NCI-H2171 (cell line): ENCODE data around the gene AP2A2.
A peak's percentile ranks its signal among the peaks of the same experiment; 100 is the strongest.

ENCODE experiments used
- DNase-seq: peaks from one replicate; lab custom pipeline; 2025; lab: John Stamatoyannopoulos, UW

Gene AP2A2

DNA sequence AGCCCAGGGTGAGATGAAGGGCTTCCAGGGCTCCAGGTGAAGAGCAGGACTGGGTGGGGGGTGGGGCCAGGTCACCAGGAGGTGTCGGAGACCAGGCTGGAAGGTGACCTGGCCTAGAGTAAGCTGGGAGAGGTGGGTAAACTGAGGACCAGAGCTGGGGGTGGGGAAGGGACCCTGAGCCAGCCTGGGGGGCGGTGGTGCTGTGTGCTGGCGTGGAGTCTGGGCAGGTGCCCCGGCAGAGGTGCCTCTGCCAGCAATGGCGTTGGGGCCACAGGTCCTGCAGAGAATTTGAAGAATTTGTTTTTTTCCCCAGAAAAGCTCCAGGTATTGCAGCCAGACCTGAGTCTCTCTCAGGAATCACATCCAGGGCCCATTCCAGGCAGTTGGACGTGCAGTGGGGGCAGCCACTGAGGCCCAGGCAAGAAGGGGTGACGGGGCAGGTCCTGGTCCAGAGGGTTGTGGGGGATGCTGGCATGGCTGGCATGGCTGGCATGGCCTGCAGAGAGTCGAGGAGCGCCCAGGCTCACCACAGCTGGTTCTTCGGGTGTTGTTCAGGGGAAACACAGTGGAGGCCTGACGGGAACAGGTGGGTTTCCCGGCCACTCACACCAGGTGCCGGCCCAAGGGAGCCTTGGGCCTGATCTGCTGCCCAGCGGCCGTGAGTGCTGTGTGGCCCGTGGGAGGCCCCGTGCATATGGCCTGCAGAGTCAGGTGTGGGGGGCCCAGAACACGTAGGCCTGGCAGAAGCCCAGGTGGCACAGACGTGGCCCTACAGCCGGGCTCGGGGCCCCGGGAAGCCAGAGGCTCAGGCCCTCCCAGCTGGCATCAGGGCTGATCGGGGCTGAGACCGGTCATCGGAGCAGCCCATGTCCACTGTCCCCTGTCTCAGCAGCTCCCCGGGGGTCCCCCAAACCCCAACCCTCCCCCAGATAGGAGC is 117.2 kb downstream of the AP2A2 start:
- DNase-seq: no peak

DNA sequence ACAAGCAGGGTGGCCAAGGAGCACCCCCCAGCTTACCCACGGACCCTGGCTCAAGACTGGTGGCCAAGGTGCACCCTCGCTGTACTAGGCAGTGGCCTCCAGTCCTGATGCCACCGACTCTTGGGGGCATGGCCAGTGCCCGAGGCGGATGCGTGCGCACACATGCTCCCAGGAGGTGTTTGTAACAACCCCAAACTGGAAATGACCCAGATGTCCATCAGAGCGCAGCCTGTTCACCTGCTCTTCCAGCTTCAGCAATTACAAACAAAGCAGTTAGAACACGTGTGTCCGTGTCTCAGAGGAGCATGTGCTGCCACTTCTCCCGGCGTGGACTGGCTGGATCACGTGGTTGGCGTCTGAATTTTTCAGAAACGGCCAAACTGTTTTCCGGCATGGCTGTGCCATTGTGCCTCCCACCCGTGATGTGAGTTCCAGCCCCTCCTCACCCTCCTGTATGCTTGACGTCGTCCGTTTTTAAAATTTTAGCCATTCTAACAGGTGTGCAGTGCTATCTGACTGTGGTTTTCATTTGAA is 118.0 kb downstream of the AP2A2 start:
- DNase-seq: no peak

DNA sequence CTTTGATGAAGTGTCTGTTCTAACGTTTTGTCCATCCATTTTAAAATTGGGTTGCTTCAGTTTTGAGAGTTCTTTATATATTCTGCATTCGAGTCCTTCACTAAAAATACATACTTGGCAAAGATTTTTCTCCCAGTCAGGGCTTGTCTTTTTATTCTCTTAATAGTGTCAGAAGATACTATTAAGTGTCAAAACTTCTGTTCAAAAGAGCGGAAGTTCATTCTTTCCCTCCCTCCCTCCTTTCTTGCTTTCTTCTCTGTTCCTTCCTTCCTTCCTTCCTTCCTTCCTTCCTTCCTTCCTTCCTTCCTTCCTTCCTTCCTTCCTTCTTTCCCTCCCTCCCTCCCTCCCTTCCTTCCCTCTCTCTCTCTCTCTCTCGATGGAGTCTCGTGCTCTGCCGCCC is 118.5 kb downstream of the AP2A2 start:
- DNase-seq: no peak

DNA sequence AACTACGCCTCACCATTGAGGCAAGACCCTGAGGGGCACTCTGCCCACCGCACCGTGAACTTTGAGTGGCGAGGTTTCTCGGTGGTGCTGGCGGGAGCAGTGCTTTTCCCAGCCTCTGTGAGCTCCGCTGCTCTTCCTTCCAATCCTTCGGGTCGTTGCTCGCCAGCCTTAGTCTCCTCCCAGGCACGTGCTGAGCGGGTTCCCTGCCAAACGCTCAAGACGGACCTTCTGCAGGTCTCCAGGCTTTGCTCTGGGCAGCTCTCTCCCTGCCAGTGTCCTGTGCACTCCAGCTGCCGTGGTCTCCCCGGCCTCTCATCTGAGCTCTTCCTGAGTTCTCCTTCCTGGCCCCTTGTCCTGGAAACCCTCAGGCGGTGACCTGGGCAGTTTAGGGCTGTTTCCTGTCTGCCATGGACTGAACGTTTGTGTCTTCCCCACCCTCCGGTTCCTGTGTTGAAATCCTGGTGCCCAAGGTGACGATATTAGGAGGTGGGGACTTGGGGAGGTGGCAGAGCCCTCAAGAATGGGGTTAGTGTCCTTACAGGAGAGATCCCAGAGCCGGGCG is 122.0 kb downstream of the AP2A2 start:
- DNase-seq: no peak

DNA sequence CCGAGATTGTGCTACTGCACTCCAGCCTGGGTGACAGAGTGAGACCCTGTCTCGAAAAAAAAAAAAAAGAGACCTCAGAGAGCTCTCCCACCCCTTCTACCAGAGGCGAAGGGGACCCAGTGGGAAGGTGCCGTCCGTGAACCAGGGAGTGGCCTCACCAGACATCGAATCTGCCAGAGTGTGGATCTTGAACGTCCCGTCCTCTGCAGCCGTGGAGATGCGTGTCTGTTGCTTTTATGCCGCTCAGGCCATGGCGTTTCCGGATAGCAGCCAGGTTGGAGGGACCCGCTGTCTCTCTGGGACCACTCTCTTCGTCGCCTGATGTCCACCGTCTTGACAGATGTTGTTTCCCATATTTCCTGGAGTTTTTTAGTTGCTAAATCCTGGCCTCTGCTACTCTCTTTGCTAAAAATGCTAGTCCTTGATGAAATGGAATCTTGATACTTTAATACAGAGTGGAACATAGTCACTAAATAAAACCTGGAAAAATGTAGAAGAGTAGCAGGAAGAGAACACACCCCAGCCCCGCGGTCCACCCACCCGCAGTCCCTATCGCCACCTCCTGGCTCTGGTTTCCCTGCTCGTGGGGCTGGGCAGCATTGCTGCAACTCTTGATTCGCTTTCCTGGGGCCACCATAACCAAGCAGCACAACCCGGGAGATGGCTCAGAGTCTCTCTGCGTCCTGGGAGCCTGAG is 122.9 kb downstream of the AP2A2 start:
- no peak for DNase-seq

DNA sequence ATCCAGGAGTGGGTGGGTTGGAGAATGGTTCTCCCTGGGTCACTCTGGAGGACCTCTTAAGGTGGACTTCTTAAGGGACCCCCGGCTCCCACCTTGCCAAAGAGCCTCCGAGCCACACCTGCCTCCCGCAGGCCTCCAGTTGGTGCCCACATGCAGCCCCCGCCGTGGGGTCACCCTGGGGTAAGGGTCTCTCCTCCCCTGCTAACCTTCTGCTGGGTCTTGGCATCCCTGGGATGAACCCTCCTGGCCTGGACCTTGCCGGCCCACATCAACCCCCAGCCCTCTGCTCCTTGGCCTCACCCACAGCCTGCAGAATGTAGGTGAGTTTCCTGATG is 123.4 kb downstream of the AP2A2 start:
- no peak for DNase-seq

DNA sequence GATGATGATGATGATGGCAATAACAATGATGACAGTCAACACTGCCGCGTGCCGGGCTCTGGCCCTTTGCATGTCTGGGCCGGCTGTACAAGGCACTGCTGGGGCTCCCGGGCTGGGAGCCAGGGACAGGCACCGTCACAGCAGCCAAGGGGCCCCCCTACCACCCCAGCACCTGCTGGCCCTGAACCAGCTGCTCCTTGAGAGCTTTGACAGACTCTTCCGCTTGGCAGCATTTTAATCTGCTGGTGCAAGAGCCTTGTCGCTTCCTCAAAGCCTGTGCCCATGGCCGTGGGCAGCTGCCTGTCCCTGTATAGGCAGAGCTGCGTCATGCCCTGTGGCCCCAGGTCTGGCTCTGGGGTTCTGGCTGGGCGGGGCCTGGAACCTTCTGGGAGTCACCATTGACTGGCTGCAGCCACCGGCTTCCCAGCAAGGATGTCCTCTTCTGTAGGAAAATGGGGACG is 123.8 kb downstream of the AP2A2 start:
- DNase-seq: peak; percentile 45

DNA sequence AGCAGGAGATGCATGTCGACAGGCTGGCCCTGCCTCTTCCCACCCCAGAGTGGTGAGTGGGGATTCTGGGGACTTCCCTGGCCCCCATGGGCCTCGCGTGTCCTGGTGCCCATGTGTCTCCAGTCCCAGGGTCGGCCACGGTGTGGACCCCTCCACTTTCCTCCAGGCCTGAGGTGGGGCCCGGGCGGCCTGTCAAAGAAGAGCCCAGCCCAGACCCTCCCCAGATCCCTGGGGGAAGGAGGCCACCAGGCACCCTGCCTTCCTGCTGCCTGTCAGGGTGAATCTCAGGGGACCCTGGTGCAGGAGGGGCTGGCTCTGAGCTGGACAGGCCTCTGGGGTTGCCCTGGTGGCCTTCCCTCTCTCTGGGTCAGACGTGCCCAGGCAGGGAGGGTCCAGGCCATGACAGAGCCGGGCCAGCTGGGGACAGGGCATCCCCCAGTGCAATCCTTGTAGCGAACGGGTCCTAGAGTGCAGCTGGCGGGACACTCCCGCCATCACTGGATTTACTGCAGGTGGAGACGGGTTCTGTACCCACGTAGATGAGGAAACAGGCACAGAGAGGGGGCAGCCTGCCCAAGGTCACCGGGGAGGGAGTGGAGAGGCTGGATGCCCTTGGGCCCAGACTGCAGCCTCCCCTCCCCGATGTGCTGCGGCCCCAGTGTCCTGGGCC is 124.4 kb downstream of the AP2A2 start:
- DNase-seq: no peak

DNA sequence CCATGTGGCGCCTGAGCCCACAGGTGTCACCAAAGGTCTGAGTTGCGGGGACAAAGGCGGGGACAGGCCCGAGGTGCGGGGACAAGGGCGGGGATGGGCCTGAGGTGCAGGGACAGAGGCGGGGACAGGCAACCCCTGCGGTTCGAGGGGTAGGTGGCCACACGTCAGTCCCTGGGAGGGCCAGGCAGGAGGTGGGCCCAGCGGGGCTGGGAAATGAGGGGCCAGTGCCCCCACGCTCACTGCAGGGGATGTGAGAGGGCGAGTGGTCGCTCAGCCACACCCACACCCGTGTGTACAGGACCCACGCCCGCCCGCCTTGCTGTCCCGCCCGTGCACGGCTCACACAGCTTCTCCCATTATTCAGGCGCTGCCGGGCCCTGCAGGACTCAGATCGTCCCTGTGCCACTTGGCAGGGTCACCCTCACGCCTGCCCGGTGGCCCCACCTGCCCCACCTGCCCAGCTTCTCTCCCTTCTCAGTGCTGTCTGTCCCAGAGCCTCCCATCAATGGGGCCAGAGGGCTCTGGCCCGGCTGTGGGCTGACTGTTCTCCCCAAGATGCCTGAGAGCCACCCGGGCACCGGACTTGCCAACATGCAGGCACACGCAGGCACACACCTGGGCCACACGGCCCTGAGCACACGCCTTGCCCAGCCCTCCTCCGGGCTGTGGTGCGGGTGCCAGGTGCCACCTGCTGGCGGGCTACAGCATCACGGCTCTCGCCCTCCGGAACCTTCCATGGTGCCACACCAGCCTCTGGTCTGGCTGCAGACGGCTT is 125.1 kb downstream of the AP2A2 start:
- DNase-seq: peak; percentile 18

DNA sequence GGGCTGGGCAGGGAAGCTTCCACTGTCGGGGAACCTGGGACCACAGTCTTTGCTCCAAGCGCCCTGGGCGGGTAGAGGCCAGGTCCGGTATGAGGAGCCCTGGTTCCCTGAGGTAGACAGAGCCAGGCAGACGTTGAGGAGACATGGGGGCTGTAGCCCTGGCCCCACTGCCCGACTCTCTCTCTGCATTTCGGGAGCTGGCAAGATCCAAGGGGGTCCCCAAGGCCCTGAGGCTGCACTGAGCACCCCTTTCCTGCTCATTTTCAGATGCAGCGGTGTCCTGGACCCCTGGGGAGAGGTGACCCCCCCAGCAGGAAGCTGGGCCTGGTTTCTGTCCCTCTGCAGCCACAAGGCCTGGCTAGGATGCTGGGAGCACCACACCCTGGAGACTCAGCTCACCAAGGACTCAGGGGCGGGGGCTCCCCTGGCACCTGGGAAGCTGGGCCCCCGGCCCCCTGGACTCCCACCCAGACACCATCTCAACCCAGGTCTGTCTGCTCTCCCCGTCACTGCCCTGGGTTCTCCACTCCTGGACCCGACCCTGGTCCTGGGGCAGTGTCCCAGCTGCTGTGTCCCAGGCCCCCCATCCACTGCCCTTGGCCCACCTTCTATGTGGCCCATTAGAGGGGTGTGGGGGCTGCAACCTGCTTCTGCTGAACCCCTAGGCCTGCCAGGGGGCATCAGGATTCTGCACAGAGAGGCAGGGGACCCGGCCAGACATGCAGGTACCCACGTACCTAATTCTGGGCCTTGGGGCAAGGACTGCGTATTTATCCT is 125.9 kb downstream of the AP2A2 start:
- no peak for DNase-seq

DNA sequence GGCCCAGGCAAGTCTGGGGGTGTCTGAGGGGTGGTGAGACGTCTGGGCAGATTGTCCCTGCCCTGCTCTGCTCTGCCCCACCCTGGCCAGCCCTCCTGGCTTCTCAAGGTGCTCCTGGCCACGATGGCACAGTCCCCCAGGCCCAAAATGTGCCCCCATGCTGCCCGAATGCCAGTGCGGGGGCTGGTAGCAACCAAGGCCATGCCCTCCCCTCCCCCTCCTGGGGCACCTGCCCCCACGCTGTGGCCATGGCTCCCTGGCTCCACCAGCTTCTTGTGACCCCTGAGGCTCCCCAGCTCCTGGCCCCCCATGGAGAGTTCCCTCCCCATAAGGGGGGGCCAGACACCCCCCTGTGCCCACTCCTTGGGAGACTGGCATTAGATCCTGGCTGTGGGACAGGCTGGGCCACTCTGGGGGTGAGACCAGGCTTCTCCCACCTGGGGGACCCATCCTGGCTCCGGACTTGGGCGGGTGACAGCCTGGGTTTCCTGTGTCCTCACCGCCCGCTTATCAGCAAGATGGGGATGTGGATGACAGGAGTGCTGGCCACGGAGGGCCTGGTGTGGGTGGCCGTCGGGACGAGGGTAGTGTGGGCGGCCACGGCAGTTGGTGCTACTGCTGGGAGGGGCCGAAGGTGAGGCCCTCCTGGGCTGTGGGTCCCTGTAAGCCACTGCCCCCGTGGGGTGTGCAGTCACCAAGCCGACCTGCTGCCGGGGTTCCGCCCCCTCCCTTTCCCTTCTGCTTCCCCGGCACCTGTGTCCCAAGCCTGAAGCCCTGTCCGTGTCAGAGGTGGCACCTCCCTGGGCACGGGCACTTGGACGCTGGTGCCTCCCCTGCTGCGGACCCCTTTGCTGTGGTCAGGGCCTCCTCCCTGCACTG is 126.7 kb downstream of the AP2A2 start:
- DNase-seq: no peak

DNA sequence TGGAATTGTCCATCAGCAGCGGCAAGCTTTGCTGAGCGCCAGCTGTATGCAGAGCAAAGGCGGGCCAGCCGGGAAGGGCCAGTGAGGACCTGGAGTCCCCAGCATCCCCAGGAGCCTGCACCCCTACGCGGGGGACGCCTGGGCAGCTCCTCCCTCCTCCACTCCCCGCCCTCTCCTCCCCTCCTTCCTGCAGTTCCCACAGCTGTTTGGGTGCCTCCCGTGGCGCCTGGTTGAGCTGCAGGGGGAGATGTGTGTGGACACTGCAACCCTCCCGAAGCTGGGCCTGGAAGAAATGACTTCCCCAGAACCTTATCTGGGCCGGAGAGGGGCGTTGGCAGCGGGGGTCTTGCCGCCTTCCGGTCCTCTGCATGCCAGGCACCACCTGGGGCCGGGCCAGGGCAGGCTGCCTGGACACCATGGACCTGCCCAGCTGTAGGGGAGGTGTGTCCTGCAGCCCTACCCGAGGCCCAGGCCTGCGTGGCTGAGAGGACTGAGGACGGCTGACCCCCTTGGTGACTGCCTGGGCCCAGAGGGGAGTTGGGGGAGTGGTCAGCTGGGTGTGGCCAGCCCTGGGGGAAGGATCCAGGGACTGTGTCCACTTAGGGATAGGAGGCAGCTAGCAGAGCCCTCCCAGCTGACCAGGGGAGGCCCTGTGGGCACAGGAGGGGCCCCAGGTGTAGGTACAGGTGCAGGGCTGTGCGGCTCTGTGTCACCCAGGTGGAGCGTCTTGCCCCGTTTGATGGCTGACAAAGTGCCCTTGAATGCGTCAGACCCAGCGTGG is 127.6 kb downstream of the AP2A2 start:
- no peak for DNase-seq

DNA sequence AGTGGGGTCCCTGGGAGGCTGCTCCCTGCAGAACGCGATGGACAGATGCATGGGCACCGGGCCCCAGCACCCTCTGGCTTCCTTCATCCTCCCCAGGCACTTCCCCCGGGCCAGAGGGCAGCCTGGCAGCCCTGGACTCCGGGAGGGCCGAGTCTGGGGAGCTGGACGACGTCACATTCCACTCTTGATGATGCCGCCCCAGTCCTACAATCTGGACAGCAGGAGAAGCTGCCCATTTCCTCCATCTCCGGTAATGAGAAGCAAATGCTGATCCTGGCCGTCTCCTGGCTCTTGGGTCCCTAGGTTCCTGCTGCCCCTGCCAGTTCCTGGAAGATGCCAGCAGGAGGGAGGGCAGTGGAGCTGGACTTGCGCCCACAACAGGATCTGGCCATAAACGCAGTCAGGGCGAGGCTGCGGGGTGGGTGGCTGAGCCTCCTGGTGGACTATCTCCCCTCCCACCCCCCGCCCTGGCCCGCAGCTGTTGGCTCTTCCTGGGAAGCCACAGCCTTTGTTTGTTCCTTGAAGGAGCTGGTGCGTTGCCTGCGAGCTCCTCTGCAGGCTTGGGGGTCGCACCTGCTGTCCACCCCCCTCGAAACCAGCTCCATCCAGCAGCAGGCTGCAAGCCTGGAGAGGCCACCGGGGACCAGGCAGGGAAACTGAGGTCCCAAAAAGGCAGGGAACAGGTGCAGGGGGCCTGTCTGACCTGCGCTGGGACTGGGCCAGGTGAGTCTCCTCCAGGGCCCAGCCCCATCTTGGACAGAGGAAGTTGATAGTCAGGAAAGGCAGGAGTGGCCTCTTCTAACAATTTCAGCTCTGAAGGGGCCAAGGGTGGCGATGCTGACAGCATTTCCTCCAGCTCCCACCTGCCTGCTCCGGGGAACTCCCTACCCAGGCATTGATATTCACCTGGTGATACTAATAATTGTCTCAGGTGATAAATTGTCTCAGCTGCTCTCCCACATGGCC is 128.8 kb downstream of the AP2A2 start:
- no peak for DNase-seq

DNA sequence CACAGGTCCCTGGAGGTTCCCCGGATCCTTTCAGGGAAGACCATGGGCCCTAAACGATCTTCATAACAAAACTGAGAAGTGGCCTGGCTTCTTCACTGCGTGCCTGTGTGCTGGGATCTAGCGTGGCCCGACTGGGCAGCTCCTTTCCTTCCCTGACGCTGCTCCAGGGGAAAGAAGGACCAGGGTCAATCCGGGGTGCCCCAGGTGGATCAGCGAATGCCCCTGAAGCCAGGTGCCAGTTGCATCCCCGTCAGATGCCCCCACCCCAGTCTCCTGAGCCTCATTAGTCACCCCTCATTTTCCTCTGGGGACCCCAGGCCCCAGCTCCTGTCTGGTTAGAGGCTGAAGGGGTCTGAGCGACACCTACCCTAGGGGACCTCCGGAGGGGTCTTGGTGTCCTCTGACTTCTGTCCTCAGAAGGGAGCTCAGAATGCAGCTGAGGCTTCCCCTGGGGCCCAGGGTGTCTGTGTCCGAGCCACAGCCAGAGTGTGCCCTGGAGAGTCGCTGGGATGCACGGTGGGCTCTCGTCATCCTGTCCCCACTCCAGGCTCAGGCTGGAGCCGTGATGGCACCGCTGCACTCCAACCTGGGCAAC is 129.5 kb downstream of the AP2A2 start:
- no peak for DNase-seq

DNA sequence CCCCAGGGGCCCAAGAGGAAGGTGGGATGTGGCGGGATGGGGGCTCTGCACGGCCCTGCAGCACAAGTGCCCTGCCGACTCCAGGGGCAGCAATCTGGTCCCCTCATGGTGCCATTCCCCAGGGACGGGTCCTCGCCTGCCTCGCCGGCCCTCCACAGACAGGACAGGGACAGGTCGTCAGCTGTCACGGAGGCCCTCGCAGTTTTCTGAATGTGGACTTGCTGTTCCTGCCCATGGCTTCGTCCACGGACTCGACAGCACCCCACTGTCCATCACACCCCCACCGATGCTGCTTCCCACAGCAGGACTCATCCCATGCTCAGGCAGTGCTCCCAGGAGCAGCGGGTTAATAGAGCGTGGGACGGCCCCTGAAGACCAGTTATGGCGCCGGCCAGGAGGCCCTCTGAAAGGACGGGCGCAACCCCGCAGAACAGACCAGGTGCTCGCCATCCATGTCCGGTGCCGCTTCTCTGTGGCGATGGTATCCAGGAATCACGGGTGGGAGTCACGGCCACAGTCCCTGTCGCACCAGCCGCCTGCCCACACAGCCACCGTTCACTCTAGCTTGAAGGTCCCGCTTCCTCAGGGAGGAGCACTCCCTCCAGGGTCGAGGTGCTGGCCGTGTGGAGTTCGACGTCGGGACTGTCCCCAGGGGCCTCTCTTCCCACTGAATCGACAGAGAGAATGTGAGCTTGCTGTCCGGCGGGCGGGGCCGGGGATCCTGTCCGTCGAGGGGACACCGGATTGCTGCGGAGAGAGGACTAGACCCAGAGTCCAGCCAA is 130.5 kb downstream of the AP2A2 start:
- DNase-seq: no peak

DNA sequence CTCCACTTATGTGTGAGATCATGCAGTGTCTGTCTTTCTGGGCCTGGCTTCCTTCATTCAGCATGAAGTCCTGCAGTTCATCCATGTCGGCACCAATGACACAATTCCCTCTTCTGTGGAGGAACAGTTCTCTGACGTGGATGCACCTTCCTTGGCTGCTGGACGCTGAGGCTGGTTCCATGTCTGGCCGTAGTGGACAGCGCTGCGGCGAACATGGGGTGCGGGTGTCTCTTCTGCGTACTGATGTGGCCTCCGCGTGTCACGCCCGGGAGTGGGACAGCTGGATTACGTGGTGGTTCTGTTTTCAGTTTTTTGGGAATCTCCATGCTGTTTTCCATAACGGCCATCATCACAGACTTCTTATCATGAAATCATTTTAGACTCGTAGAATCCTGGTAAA is 132.1 kb downstream of the AP2A2 start:
- DNase-seq: no peak
